Skeletal muscle satellite cell (primary cell): Measurements from ENCODE around the gene FGG.

Experiments used
- H3K27me3 ChIP-seq: 2 replicates; pipeline ENCODE4 v1.7.0; 2013; ENCODE audit warnings: low read length; ENCODE audit not compliant: control insufficient read depth, insufficient read depth
- H3K36me3 ChIP-seq: 2 replicates; pipeline ENCODE4 v1.7.0; 2013; ENCODE audit warnings: mild to moderate bottlenecking, control low read depth, low read length; ENCODE audit not compliant: insufficient read depth
- H3K4me1 ChIP-seq: 2 replicates; pipeline ENCODE4 v1.7.0; 2013; ENCODE audit warnings: low read length; ENCODE audit not compliant: control insufficient read depth, insufficient read depth
- H3K4me2 ChIP-seq: 2 replicates; pipeline ENCODE4 v1.7.0; 2013; ENCODE audit warnings: mild to moderate bottlenecking, low read length
- H3K4me3 ChIP-seq: 2 replicates; pipeline ENCODE4 v1.7.0; 2013; ENCODE audit warnings: low read length
- H3K9ac ChIP-seq: 2 replicates; pipeline ENCODE4 v1.7.0; 2013; ENCODE audit warnings: mild to moderate bottlenecking, low read depth, low read length, moderate library complexity
- H3K9me3 ChIP-seq: replicated peaks from 2 replicates; pipeline ENCODE4 v1.7.0; 2013; ENCODE audit warnings: mild to moderate bottlenecking, control low read depth, low read length

FGG gene

GRCh38 chr4:154579927-154580326 lies 32.5 kb downstream of the FGG start:
- H3K9ac ChIP-seq, result no peak overlapping the region
- peaks cover 6% of the 10 kb centered on the region for H3K27me3 ChIP-seq
- no peak overlapping the region for H3K4me2 ChIP-seq
- H3K4me1 ChIP-seq, result no peaks in the 10 kb centered on the region
- H3K36me3 ChIP-seq, result no peaks in the 10 kb centered on the region
- no peak overlapping the region for H3K4me3 ChIP-seq
- no peaks in the 10 kb centered on the region for H3K9me3 ChIP-seq

GRCh38 chr4:154578919-154579318 lies 33.5 kb downstream of the FGG start:
- no peak overlapping the region for H3K4me3 ChIP-seq
- peaks cover 6% of the 10 kb centered on the region for H3K27me3 ChIP-seq
- H3K36me3 ChIP-seq, result no peaks in the 10 kb centered on the region
- H3K4me1 ChIP-seq, result no peaks in the 10 kb centered on the region
- H3K9me3 ChIP-seq, result no peaks in the 10 kb centered on the region
- no peak overlapping the region for H3K9ac ChIP-seq
- no peak overlapping the region for H3K4me2 ChIP-seq

GRCh38 chr4:154577324-154577723 lies 35.1 kb downstream of the FGG start:
- no peak overlapping the region for H3K4me3 ChIP-seq
- no peak overlapping the region for H3K9ac ChIP-seq
- no peak overlapping the region for H3K4me2 ChIP-seq
- H3K9me3 ChIP-seq, result no peaks in the 10 kb centered on the region
- H3K27me3 ChIP-seq, result peaks cover 6% of the 10 kb centered on the region
- no peaks in the 10 kb centered on the region for H3K36me3 ChIP-seq
- H3K4me1 ChIP-seq, result no peaks in the 10 kb centered on the region

GRCh38 chr4:154574311-154574710 lies 38.1 kb downstream of the FGG start:
- H3K36me3 ChIP-seq, result no peaks in the 10 kb centered on the region
- no peaks in the 10 kb centered on the region for H3K27me3 ChIP-seq
- H3K9ac ChIP-seq, result no peak overlapping the region
- peaks cover 3% of the 10 kb centered on the region for H3K4me1 ChIP-seq
- H3K4me3 ChIP-seq, result no peak overlapping the region
- H3K9me3 ChIP-seq, result no peaks in the 10 kb centered on the region
- no peak overlapping the region for H3K4me2 ChIP-seq

- Histone ChIP-seq H3K36me3 (no peaks in the 10 kb centered on the region), H3K27me3 (no peaks in the 10 kb centered on the region), H3K9me3 (no peaks in the 10 kb centered on the region), H3K4me1 (peaks cover 13% of the 10 kb centered on the region), H3K4me3 (no peak overlapping the region), H3K4me2 (no peak overlapping the region), H3K9ac (no peak overlapping the region)
Measured at GRCh38 chr4:154573190-154573870, 39.1 kb downstream of the FGG start.

GRCh38 chr4:154569584-154569983 lies 42.9 kb downstream of the FGG start:
- Histone ChIP-seq H3K9ac (no peak overlapping the region), H3K27me3 (no peaks in the 10 kb centered on the region), H3K4me3 (no peak overlapping the region), H3K4me1 (peaks cover 27% of the 10 kb centered on the region), H3K4me2 (no peak overlapping the region), H3K9me3 (no peaks in the 10 kb centered on the region), H3K36me3 (no peaks in the 10 kb centered on the region)

- Histone ChIP-seq H3K36me3 (no peaks in the 10 kb centered on the region), H3K4me2 (no peak overlapping the region), H3K9me3 (no peaks in the 10 kb centered on the region), H3K9ac (no peak overlapping the region), H3K4me1 (peaks cover 27% of the 10 kb centered on the region), H3K27me3 (no peaks in the 10 kb centered on the region), H3K4me3 (no peak overlapping the region)
Measured at GRCh38 chr4:154569028-154569427, 43.4 kb downstream of the FGG start.

GRCh38 chr4:154566639-154567204 lies 45.7 kb downstream of the FGG start:
- no peak overlapping the region for H3K4me3 ChIP-seq
- H3K27me3 ChIP-seq, result no peaks in the 10 kb centered on the region
- H3K9me3 ChIP-seq, result no peaks in the 10 kb centered on the region
- no peak overlapping the region for H3K4me2 ChIP-seq
- H3K4me1 ChIP-seq, result peaks cover 31% of the 10 kb centered on the region
- no peaks in the 10 kb centered on the region for H3K36me3 ChIP-seq
- H3K9ac ChIP-seq, result no peak overlapping the region

GRCh38 chr4:154565704-154566103 lies 46.8 kb downstream of the FGG start:
- Histone ChIP-seq H3K36me3 (no peaks in the 10 kb centered on the region), H3K4me3 (no peak overlapping the region), H3K4me1 (peaks cover 34% of the 10 kb centered on the region), H3K9ac (no peak overlapping the region), H3K27me3 (no peaks in the 10 kb centered on the region), H3K4me2 (no peak overlapping the region), H3K9me3 (no peaks in the 10 kb centered on the region)

GRCh38 chr4:154564311-154564710 lies 48.1 kb downstream of the FGG start:
- H3K4me1 ChIP-seq, result peaks cover 40% of the 10 kb centered on the region
- no peaks in the 10 kb centered on the region for H3K27me3 ChIP-seq
- H3K4me3 ChIP-seq, result no peak overlapping the region
- no peak overlapping the region for H3K9ac ChIP-seq
- no peaks in the 10 kb centered on the region for H3K36me3 ChIP-seq
- no peaks in the 10 kb centered on the region for H3K9me3 ChIP-seq
- no peak overlapping the region for H3K4me2 ChIP-seq

GRCh38 chr4:154562697-154563254 lies 49.7 kb downstream of the FGG start, which contains the start of gene FGB:
Gene FGB, plus strand, starts transcription at chr4:154563011. Its CDS starts 8 bp downstream, at chr4:154563019.
- Histone ChIP-seq H3K4me1 (peaks cover 24% of the 10 kb centered on the region), H3K27me3 (no peaks in the 10 kb centered on the region), H3K9me3 (no peaks in the 10 kb centered on the region), H3K4me3 (no peak within 1 kb of the TSS), H3K4me2 (no peak within 1 kb of the TSS), H3K36me3 (no peaks in the 10 kb centered on the region), H3K9ac (no peak within 1 kb of the TSS)

- Histone ChIP-seq H3K36me3 (no peaks in the 10 kb centered on the region), H3K9ac (no peak overlapping the region), H3K4me3 (no peak overlapping the region), H3K4me1 (peaks cover 16% of the 10 kb centered on the region), H3K27me3 (no peaks in the 10 kb centered on the region), H3K4me2 (no peak overlapping the region), H3K9me3 (no peaks in the 10 kb centered on the region)
Measured at GRCh38 chr4:154560824-154561231, 51.6 kb downstream of the FGG start.
